T follicular helper cell (primary cell): ENCODE data around the gene SUPT20HL1.

Experiments used
- DNase-seq: peaks from one replicate; pipeline ENCODE4 v3.0.0-alpha.2; 2020; ENCODE audit warnings: low read depth

Gene SUPT20HL1

DNA sequence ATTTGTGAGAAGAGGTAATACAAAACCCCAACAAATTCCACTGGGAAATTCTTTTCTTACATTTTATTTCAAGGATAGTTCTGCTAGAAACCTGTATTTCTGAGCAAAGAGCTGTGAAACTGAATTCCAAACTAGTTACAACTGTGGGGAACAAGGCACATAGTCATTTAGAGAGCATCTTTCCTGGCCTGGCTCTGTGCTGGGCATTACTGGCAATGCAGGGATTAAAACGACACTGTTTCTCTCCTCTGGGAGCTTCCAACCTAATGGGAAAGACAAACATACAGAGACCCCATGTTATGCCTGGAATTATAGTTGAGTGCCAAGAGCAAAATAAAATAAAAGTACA is 36.5 kb downstream of the SUPT20HL1 start:
- no peak for DNase-seq

DNA sequence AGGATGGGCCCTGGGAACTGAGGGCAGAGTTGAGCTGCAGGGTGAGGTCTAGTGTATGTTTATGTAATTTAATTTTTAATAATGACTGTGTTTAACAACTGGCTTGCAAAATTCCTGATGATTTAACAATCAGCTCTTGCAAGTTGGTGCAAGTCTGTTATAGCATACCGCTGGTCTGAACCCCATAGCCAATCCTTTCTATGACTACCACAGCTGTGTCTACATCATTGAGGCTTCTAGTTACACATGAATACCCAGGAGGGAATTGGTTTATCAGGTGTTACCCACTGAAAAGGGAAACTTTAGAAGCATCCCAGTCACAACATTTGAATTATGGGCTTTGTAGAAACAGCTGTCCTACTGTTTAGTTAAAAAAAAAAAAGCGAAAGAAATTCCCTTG is 38.3 kb downstream of the SUPT20HL1 start:
- DNase-seq = no peak

DNA sequence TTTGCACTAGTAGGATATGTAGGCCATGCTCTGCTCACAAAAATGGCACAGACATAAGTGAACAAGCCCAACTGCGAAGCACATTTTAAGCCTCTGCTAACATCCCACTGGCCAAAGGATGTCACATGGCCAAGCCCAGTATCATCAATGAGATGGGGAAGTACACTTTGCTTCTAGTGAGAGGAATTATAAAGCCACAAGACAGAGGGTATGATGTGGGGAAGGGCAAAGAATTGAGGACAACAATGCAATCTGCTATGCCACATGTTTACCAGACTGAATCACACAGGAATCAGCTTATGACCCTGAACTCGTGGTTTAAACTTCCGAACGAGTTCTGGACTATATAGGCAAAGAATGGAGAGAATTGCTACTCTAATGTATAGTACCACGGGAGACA is 39.1 kb downstream of the SUPT20HL1 start:
- DNase-seq = no peak

DNA sequence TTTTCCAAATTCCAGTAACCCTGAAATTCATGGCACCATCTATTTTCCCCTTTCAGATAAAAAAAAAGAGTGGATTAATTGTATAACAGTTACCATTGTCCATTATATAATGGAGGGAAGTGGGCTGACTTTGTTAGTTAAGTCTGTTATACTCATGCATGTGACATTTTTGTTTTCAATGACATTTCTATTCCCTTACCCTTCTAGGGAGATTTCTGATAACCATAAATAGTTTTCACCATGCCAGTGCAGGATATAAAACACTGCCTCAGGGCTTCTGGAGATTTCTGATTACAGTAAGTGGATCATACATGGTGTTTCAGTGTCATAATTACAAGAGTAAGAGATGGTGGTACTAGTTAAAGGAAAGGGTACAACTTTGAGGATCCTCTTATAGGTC is 45.5 kb downstream of the SUPT20HL1 start:
- no peak for DNase-seq
